Colon (tissue), 2 donors: ENCODE results near the gene LHPP.

Source experiments
- FAIRE-seq: peaks from 2 replicates; lab custom pipeline; 2012; peaks lifted over from hg19 to GRCh38; lab: Jason Lieb, UNC
- donor health status: control.
- donor health status: control.

Gene LHPP

DNA sequence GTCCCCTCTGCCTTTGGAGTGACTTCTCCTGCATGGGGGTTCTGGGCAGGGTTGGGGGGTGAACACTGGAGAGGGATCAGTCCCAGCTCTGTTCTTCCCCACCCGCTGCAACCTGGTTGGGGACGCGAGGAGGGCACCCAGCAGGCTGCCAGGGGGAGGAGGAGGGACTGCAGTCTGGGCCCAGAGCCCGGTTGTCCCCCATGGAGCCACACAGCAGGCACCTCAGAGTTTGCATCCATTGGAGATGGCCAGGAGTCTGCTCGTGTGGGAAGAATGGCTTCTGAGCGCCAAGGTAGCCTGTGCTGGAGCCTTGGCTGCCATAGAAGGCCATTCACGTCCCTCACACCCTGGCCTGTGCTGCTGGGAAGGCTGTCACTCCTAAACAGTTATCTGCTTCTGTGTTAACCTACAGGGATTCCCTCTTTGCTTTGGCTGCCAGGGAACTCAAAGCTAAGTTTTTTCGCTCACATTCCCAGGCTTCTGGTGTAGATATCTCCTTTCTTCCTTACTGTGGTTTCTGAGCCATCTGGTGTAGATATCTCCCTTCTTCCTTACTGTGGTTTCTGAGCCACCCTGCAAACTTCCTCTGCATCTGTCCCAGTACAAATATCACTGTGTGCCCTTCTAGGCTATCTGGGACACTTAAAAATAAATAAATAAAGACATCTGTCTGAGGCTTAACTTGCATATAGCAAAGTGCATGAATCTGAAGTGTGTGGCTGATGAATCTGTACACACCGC lies 133.7 kb downstream of the LHPP start:
- no peak for FAIRE-seq

DNA sequence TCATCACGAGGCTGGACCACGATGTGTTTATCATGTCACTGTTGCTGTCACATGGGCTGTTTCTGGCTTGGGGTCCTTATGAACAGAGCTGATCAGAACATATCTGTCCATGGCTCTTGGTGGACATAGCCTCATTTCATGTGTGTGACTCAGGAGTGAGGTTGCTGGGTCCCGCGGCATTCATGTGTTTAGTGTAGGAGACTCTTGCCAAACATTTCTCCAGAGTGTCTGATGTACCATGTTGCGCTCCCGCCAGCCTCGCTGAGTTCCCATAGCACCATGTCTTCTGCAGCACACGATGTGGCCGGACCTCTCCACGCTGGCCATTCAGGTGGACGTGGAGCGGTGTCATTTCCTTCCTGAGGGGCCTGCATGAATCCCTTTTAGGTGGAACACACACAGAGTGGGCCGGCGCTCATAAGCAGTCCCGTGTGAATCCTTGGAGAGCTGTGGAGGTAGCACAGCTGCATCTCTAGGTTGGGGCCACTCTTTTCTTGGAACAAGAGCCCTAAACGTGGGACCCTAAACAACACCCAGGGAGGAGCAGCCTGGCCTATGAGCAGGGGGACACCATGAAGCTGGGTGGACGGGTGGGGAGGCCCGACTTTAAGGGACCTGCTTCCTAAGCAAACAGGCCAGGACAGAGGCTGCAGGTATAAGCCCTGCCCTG lies 134.6 kb downstream of the LHPP start:
- no peak for FAIRE-seq

GRCh38 chr10:124596962-124597845 lies 135.6 kb downstream of the LHPP start:
- FAIRE-seq = no peak

DNA sequence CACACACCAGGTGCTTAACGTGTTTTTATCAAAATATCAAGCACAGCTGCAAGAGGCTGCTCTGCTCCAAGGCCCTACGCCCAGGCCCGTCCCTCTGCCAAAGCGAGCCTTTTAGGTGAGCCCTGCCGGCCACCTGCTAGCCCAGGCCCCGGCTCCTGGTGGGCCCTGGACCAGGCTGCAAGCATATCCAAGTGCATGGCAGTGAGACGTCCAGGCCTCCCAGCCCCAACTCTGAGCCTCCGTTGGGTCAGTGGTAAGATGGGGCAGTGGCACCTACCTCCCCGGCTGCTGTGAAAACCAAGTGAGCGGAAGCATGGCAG lies 136.2 kb downstream of the LHPP start:
- FAIRE-seq = no peak

GRCh38 chr10:124598196-124598595 lies 136.6 kb downstream of the LHPP start:
- FAIRE-seq = no peak

DNA sequence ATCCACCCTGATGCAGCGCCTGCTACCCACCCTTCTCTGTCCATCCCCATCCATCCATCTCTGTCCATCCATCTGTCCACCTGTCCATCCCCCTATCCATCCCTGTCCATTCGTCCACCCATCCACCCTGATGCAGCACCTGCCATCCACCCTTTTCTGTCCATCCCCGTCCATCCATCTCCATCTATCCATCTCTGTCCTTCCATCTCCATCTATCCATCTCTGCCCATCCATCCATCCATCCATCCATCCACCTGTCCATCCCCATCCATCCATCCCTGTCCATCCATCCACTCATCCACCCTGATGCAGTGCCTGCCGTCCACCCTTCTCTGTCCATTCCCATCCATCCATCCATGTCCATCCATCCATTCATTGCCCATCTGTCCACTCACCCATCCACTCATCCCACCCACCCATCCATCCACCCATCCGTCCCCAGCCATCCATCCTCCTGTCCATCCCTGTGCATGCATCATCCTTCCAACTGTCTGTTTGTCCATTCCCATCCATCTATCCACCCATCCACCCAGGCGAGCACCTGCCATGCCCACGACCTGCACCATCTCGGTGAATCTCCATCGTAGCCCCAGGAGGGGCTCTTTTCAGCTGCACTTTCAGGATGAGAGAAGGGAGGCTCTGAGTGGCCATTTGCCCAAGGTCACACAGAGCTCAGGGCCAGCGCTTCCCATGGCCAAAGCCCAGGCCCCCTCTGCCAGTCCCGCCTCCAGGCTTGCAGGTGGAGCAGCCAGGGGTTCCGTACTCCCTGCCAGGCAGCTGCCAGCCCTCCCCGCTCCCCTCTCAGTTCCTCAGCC lies 137.4 kb downstream of the LHPP start:
- no peak for FAIRE-seq

DNA sequence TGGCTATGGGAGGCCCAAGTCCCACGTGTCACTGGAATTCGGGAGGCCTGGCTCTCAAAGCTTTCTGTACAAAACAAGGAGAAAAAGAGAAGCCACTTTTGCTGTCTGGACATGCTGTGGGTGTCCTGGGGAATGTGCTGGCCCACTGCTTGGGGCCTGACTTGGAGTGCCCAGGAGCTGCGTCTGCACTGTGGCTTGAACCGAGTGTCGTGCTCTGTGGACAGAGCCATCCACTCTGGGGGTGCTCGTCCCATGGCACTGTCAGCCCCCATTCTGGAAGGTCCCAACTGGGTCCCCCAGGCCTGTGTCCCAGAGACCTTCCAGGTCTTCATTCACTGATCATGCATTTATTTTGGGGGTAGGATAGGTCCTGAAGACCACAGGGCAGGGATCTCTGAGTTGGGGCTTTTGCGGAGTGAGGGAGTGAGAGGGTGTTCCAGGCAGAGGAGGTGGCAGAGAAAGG lies 138.0 kb downstream of the LHPP start:
- FAIRE-seq = no peak

DNA sequence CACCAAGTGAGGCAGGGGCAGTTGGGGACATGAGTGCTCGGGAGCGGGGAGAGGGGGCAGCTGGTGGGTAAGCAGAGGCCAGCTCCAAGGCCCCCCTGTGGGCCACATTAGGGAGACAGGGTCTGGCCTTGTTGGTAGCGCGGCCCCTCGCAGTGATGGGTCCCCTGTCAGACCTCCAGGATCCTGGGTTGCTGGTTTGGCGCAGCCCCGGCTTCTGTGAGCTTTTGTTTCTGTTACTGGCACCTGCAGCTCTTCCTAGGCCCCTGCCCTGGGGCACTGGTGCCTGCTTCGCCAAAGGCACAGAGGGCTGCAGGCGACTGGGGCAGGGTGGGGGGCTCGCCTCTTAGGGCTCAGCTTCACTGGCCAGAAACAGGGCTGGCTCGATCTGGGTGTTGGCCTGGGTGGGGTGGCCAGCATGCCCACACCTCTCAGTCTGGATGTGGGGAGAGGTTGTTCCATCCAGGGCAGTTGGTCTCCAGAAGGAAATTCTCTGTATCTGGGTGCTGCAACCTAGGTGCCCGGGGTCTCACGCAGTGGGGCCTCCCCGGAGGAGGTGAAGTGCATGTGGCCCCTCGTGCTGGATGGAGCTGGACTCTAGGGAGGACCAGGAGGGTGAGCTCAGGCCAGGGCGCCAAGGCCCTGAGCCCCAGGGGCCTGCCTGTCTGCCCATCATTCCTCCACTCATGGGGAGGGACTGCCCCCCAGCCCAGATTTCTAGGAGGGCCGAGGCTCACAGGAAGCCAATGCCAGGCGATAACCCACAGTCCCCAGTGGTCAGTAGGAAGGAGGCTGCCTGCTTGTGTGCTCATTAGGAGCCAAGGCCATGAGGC lies 138.6 kb downstream of the LHPP start:
- no peak for FAIRE-seq

DNA sequence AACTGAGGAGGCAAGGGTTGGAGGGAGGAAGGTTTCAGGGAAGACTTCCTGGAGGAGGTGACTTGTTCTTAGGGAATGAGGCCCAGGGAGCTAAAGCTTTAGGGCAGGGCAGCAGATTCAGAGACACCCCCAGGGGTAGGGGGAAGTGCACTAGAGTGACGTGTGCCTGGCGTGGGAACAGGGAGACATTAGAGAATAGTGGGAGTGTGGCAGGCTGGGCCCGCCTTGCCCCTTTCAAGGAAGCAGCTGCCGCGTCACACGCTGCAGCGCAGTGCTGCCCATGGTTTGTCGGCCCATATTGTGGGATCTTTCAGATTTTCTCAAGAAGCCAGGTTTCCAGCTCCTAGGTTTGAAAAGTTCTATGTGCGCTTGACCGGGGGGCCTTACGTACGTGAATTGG lies 139.4 kb downstream of the LHPP start:
- FAIRE-seq = no peak

GRCh38 chr10:124601431-124602120 lies 140.0 kb downstream of the LHPP start:
- FAIRE-seq = no peak

- FAIRE-seq = no peak
Measured at GRCh38 chr10:124602121-124602561, 140.5 kb downstream of the LHPP start.

GRCh38 chr10:124602646-124603365 lies 141.2 kb downstream of the LHPP start:
- no peak for FAIRE-seq

- FAIRE-seq = no peak
Measured at GRCh38 chr10:124603376-124604213, 142.0 kb downstream of the LHPP start.

DNA sequence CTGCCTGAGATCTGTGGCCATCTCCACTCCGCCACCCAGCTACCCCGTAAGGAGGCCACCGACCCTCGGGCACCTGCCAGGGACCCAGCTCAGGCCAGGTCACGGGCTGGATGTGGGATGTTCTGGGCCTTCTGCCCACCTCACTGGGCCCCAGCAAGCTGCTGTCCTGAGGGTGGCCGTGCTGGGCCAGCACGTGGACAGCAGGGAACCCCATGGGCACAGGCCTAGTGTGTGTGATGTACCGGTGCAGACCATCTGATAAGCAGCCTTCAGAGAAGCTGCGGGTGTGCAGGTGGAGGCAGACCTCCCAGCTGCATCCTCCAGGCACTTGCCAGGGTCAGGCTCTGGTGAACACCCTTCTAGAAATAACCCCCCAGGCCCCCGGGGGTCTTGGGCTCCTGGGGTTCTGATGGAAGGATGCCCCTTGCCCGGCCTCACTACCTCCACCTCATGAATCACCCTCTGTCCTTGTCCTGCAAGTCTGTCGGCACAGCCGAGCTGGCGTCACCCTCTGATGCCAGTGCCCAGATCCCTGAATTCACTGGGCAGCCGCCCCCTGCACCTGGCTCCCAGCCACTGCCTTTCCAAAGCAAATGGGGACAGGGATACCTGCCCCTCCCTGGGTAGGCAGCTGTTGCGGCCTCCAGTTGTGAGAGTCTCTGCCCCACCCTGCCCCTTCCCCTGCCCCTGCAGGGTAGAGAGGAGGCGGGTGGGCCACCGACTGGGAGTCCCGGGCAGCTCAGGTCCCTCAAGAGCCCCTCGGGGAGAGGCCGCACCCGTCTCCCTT lies 142.8 kb downstream of the LHPP start:
- no peak for FAIRE-seq

- no peak for FAIRE-seq
Measured at GRCh38 chr10:124605001-124605370, 143.4 kb downstream of the LHPP start.

GRCh38 chr10:124605481-124605855 lies 143.8 kb downstream of the LHPP start:
- no peak for FAIRE-seq

GRCh38 chr10:124605856-124606812 lies 144.5 kb downstream of the LHPP start:
- FAIRE-seq = no peak
